ENCODE results near the gene SH3PXD2A. TPM values are rescaled to one million over a fixed set of nuclear protein-coding genes. Genes with fewer than 3 reads are reported as not detected.

The SH3PXD2A gene
- total and polyA plus RNA-seq, 2 experiments from 2014 or later = 1.8 to 5.0 TPM

DNA sequence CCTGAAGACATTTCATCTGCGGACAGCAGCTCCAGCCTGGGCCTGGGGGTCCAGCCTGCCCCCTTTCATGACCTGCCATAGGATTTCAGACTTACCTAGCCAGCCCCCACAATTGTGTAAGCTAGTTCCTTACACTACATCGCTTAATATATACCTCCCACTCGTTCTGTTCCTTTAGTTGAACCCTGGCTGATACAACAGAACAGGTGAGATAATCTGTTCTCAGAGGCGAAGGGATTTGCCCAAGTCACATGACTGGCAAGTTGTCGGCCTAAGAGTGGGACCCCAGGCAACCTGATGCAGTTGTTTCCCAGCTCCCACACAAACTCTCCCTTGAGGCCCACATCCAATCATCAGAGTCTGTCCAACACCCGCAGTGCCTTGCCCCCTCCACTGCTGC lies 168.2 kb downstream of the SH3PXD2A start (continued):
- TF ChIP-seq, protein P1, sequence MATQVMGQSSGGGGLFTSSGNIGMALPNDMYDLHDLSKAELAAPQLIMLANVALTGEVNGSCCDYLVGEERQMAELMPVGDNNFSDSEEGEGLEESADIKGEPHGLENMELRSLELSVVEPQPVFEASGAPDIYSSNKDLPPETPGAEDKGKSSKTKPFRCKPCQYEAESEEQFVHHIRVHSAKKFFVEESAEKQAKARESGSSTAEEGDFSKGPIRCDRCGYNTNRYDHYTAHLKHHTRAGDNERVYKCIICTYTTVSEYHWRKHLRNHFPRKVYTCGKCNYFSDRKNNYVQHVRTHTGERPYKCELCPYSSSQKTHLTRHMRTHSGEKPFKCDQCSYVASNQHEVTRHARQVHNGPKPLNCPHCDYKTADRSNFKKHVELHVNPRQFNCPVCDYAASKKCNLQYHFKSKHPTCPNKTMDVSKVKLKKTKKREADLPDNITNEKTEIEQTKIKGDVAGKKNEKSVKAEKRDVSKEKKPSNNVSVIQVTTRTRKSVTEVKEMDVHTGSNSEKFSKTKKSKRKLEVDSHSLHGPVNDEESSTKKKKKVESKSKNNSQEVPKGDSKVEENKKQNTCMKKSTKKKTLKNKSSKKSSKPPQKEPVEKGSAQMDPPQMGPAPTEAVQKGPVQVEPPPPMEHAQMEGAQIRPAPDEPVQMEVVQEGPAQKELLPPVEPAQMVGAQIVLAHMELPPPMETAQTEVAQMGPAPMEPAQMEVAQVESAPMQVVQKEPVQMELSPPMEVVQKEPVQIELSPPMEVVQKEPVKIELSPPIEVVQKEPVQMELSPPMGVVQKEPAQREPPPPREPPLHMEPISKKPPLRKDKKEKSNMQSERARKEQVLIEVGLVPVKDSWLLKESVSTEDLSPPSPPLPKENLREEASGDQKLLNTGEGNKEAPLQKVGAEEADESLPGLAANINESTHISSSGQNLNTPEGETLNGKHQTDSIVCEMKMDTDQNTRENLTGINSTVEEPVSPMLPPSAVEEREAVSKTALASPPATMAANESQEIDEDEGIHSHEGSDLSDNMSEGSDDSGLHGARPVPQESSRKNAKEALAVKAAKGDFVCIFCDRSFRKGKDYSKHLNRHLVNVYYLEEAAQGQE (IDR thresholded peaks at IDR 0.05; ENCODE audit: unreplicated experiment) = no peak
- TF ChIP-seq EZH2phosphoT487 (IDR thresholded peaks at IDR 0.05; ENCODE audit: unreplicated experiment) (no peak), CREB1 (CRISPR knock-in tag; IDR thresholded peaks at IDR 0.05; ENCODE audit: low read depth) (no peak), ZNF114 (CRISPR knock-in tag; IDR thresholded peaks at IDR 0.05) (no peak), JUNB (IDR thresholded peaks at IDR 0.05; ENCODE audit: unreplicated experiment) (no peak), ZNF331 (CRISPR knock-in tag; IDR thresholded peaks at IDR 0.05; ENCODE audit: low read depth) (no peak)
- TF ChIP-seq, protein P2, sequence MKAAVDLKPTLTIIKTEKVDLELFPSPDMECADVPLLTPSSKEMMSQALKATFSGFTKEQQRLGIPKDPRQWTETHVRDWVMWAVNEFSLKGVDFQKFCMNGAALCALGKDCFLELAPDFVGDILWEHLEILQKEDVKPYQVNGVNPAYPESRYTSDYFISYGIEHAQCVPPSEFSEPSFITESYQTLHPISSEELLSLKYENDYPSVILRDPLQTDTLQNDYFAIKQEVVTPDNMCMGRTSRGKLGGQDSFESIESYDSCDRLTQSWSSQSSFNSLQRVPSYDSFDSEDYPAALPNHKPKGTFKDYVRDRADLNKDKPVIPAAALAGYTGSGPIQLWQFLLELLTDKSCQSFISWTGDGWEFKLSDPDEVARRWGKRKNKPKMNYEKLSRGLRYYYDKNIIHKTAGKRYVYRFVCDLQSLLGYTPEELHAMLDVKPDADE (IDR thresholded peaks at IDR 0.05) = no peak

DNA sequence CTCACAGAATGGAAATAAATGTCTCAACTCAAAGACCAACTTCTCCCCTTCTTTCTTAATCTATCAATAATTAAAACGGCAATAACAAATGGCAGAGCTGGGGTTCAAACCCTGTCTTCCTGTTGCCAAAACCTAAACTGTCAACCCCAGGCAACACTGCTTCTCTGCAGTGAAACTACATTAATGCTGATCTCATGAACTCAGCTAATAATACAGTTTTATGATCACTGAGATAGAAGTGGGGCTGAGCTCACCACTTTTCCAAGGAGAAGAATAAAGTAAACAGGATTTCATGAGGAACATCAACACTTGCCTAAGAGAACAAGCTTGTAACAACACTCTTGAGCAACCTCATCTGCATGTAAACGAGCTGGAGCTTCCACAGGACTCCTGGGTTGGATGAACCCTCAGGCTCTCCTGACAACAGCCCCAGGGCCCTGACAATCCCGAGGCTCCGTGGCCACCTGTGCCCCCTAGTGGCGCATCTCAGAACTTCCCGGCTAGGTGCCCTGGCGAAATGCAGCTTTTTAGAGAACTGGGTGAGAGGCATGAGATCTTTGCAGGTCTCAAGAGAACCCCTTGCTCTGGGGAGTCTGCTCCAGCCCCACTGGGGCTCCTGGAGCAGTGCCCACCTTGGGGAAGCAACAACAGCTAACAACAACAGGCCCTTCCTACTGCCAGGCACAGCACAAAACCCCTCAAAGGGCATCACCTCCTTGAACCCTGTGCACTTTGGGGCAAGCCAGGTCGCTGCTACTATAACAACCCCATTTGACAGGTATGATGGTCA lies 169.3 kb downstream of the SH3PXD2A start:
- TF ChIP-seq ZNF331 (CRISPR knock-in tag; IDR thresholded peaks at IDR 0.05; ENCODE audit: low read depth) = no peak
- TF ChIP-seq, protein P3, sequence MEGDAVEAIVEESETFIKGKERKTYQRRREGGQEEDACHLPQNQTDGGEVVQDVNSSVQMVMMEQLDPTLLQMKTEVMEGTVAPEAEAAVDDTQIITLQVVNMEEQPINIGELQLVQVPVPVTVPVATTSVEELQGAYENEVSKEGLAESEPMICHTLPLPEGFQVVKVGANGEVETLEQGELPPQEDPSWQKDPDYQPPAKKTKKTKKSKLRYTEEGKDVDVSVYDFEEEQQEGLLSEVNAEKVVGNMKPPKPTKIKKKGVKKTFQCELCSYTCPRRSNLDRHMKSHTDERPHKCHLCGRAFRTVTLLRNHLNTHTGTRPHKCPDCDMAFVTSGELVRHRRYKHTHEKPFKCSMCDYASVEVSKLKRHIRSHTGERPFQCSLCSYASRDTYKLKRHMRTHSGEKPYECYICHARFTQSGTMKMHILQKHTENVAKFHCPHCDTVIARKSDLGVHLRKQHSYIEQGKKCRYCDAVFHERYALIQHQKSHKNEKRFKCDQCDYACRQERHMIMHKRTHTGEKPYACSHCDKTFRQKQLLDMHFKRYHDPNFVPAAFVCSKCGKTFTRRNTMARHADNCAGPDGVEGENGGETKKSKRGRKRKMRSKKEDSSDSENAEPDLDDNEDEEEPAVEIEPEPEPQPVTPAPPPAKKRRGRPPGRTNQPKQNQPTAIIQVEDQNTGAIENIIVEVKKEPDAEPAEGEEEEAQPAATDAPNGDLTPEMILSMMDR (conservative IDR thresholded peaks at IDR 0.05; ENCODE audit: low read depth in 2 of 2) = peak; percentile 95 to 96
- Histone ChIP-seq H3K27me3 (ENCODE audit: insufficient read depth) (no peaks in the 10 kb centered on the region), H3K4me1 (ENCODE audit: insufficient read depth) (peaks cover 9% of the 10 kb centered on the region; the same call in 1 of the 2 replicates), H4K20me1 (replicated peaks; ENCODE audit: insufficient read depth) (no peaks in the 10 kb centered on the region), H2AFZ (no peak overlapping the region), H3K4me3 (no peak overlapping the region), H3F3A (replicated peaks; ENCODE audit: low read depth) (no peaks in the 10 kb centered on the region), H3K27ac (ENCODE audit: low read depth) (no peak overlapping the region), H3K4me2 (no peak overlapping the region), H3K36me3 (ENCODE audit: insufficient read depth) (no peaks in the 10 kb centered on the region), H3K9me2 (ENCODE audit: insufficient read depth) (no peaks in the 10 kb centered on the region), H3K79me2 (replicated peaks; ENCODE audit: insufficient read depth) (no peaks in the 10 kb centered on the region)
- peak; percentile 86 for DNase-seq (ENCODE audit: low spot score)
- peaks cover 3% of the 10 kb centered on the region for H3K27me3 Mint-ChIP-seq (ENCODE audit: insufficient read depth, low read depth, poor library complexity)
- H3K4me1 Mint-ChIP-seq = peaks cover 15% of the 10 kb centered on the region
- peak; percentile 93 for ATAC-seq
- H3K36me3 Mint-ChIP-seq (ENCODE audit: low read depth) = no peaks in the 10 kb centered on the region
- no peaks in the 10 kb centered on the region for H3K9me3 Mint-ChIP-seq
- H3K27ac Mint-ChIP-seq = no peak overlapping the region
- no peak overlapping the region for H3K4me3 Mint-ChIP-seq
